SW 1271 (cell line): ENCODE data around the gene SNUPN.

Experiments
- DNase-seq, 2 experiments: peaks; one replicate each; lab custom pipeline; 2025; lab: John Stamatoyannopoulos, UW

SNUPN gene

DNA sequence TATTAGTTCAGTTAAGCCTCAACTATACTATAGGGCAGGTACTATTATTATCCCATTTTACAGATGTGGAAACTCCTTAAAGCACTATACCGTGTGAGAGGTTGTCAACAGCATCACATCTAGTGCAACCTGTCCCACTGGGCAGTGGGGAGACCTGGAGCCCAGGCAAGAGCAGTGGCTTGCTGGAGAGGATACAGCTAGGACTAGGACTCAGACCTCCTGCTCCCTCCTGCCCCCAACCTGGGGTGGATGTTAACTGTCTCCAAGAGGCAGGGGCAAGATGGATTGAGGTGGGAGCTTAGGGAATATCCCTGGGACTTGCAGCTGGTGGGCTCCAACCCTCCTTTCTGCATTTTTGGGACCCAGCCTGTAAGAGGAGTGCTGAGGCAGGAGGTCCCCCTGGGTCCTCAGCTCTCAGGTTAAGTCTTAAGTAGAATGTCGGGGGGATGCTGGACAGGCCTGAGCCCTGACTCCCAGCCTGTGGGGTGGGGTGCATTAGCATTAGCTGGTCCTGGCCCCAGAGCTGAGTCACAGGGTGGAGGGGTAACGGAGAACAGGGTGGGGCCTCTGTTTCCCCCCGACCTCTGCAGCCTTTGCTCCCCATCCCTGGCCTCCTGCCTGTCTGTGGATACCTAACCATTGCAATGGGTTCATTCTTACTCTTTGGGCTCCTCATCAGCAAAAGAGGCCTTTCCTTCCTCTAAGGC, 28.8 kb upstream of the SNUPN start:
- no peak for DNase-seq

DNA sequence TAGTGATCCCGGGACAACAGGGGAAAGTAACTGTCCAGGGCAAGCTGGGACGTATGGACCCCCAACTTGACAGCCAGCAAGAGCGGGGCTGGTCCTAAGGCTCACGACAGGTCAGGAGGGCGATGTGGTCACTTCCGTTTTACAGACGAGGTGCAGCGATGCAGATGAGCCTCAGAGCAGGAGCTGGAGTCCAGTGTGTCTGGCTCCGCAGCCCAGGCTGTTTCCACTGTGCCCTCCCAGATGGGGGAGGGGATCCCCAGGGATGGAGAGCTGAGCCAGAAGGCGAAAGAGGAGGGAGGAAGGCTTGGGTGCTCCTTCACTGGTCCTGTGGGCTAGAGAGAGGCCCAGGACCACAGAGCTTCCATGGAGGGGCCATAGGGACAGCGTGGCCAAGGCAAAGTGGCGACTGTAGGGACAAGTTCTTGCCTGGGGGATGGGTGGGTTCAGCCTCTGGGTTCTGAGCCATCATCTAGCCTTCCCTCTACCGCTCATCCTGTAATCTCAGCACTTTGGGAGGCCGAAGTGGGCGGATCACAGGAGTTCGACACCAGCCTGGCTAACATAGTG, 27.9 kb upstream of the SNUPN start:
- DNase-seq: no peak

DNA sequence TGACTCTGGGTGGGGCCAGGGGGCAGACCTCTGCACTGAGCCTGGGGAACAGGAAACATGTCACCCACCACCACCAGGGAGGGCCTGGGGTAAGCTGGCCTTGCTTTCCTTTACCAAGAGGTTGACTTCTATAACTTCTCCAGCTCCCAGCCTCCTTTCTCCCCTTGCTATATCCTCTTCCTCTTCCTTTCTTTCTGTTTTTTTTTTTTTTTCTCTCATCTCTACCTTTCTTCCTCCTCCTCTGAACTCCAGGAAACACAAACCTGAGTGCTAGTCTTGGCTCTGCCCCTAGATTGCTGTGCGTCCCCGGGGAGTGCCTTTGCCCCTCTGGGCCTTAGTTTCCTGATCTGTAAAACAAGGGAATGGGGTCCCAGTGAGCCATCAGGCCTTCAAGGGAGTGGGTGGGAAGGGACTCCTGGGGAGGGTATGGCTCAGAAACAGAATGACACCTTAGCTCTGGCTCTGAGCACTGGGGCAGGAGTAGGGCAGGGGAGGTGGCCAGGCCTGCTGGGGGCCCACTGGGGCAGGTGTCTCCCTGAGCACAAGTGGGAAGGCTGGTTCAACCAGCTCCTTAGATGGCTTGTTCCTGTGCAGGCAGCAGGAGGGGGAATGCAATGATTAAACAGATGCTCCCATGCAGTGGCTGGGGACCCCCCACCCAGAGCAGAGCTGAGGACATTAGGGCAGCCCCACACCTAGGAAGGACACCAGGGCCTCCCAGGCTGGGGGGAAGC, 26.5 kb upstream of the SNUPN start:
- DNase-seq: no peak

DNA sequence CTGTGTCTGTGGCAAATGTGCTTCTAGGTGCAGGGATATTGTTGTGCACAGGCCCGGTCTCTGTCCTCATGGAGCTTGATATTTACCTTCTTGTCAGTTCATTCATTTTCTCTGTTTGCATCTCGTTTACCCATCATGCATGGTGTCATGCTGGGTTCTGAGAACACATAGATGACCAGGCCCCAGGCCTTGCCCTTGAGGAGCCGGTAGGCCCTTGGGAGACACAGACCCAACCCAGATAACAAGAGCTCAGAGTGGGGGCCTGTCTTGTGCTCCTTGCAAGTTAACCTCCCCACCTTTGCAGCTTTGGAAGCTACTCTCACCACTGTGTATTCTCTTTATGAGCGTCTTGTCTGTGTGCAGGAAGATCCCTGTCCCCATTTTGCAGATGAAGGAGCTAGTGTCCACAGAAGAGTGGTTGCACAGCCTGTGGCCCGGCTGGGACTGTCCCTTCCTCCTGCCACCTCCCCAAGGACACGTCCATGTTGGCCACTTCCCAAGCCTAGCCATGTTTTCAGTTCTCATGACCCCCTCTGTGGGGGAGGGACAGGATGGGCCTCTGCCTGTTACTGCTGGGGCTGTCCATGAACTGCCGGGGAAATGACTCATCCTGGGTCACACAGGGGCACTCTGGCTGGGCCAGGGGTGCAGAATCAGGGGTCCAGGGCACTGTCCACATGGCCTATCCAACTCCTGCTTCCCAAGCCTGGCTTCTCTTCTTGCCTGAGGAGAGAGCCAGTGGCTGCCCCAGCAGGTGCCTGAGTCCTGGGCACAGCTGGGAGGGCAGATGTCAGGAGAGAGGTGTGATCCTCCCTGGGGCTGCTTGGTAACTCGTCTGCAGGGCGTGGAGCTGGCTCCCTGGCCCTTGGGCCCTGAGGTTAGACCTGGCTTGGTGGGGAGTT, 25.6 kb upstream of the SNUPN start:
- peak; percentile 36 to 56 for DNase-seq

DNA sequence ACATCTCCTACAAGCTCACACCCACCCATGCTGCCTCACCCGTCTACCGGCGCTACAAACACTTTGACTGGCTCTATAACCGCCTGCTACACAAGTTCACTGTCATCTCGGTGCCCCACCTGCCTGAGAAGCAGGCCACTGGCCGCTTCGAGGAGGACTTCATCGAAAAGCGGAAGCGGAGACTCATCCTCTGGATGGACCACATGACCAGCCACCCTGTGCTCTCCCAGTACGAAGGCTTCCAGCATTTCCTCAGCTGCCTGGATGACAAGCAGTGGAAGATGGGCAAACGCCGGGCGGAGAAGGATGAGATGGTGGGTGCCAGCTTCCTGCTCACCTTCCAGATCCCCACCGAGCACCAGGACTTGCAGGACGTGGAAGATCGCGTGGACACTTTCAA, 24.3 kb upstream of the SNUPN start:
- DNase-seq: no peak

DNA sequence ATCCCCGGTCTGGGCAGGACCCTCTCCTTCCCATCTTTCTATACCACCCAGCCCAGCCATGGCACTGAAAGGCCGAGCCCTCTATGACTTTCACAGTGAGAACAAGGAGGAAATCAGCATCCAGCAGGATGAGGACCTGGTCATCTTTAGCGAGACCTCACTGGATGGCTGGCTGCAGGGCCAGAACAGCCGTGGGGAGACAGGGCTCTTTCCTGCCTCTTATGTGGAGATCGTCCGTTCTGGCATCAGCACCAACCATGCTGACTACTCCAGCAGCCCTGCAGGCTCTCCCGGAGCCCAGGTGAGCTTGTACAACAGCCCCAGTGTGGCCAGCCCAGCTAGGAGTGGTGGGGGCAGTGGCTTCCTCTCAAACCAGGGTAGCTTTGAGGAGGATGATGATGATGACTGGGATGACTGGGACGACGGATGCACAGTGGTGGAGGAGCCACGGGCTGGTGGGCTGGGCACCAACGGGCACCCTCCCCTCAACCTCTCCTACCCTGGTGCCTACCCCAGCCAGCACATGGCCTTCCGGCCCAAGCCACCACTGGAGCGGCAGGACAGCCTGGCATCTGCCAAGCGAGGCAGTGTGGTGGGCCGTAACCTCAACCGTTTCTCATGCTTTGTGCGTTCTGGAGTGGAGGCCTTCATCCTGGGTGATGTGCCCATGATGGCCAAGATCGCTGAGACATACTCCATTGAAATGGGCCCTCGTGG, 23.7 kb upstream of the SNUPN start:
- no peak for DNase-seq

DNA sequence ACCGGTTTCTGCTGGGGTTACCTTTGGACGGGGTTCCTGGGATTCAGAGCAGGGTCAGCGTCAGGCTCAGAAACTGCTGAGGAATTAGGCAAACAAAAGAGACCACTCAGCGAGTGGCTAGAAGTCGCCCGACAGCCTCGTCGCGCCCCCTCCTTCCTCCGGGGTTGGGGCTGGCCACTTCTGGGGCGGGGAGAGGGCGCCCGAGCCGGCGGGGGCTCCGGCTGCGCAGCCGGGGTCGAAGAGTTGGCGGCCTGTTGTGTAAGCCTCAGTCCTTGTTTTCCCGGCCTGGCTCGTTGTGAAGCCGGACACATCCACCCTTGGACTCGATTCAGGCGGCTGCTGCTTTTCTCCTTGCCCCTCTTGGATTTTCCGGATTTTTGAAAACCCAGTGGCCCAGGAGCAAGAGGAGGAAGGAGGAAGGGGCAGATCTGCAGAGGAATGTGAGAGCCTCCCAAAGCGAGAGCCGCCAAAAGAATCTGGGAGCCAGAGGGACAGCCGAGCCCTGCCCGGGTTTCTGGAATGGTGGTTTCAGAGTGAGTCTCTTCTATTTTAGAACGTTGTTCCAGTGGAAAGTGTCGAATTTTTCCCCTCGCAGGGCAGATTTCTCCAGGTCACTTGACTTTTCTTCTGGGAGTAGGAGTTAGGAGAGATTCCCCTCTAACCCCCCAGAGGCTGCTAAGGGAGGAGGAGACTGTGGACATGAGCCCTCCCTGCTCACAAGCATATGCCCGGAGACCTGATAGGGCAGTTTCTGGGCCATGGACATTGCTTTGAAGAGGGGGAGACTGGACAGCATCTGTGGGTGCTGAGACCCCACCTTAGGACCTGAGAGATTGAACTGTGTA, 22.9 kb upstream of the SNUPN start:
- DNase-seq: no peak

DNA sequence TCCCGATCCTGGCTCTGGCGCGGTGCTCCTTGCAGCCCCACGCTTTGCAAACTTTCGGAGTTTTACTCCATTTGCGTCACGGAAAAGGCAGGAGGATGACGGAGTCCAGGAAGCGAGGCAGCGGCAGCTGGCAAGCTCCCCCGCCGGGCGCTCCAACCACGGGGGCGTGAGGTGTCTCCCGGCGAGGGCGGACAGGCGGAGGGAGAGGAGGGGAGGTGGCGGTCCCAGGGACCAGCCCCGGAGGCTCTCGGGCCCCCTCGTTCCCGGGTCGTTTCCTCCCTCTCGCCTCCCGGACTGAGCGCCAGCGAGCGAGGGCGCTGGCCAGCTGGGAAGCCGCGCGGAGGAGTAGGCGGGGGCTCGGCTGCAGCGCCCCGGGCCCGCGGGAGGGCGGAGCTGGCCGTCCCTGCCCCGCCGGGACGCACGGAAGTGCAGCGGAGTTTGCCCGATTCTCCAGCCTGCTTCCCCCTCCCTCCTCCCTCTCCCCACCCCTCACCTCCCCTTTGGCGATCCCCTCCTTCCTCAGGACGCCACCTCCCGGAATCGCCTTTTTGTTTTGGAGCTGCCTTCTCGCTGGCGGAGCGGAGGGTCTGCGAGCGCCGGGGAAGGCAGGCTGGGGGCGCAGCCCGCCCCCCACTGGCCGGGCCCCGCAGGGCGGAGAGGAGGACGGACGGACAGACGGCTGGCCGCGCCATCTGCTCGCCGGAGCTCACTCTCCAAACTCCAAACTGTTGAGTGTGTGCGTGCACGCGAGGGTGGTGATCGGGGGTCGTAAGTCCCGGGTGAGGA, 22.0 kb upstream of the SNUPN start, which contains the start of gene SNX33:
Gene SNX33 (plus strand): TSS at position 543 of the 786 bp plus-strand sequence. CDS start 1,191 bp downstream, outside the sequence.
- peak; percentile 67 to 72 for DNase-seq

DNA sequence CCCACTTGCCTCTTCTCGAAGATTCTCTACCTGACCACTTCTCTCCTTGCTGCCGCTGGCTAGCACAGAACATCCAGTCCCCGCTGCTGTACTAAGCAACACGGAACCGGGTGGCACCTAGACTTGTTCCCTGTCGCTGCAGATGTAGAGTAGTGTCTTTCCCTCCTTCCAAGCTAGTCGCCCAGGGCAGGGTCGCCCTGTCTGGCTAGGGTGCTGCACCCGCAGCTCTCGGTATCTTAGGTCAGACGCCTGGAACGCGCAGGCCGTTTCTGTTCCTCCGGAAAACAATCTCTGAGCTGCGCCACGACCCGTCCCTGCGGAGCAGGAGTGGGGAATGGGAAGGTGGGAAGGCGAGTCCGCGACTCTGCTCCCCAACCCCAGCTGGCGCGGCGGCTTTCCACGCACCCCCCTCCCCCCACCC, 21.4 kb upstream of the SNUPN start:
- no peak for DNase-seq

DNA sequence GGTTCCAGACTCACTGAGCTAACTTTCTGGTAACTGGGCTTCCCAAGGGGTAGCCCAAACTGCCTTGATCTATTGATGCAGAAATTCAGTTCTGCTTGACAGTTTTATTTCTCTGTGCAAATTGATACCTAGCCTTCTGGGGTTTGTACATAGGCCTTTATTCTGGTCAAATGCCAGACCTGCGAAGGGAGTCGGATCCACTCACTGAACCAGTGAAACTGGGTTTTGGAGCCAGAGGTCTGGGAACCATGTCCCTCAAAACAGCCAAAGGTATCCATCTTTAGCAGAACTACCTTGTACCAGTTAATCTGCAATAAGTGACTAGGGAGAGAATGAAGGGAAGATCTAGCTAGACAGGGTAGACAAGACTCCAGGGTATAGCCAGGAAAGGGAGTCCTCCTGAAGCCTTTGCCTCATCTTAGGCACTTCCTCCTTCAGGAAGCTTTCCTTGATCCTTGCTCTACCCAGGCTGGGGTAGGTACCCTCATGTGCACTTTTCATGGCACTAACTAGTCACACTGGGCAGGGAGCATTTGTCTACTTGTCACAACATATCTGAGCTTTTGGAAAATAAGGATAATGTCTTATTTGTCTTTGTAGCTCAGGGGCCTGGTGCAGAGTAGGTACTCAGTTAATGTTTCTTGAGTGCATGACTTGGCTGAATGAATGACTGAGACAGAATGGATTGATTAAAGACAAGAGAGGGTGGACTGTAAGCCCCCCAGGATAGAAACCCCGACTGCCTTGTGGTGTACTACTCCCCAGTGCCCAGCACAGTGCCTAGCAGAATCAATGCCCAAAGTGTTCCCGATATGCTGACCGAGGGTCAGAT, 20.8 kb upstream of the SNUPN start:
- DNase-seq: no peak

DNA sequence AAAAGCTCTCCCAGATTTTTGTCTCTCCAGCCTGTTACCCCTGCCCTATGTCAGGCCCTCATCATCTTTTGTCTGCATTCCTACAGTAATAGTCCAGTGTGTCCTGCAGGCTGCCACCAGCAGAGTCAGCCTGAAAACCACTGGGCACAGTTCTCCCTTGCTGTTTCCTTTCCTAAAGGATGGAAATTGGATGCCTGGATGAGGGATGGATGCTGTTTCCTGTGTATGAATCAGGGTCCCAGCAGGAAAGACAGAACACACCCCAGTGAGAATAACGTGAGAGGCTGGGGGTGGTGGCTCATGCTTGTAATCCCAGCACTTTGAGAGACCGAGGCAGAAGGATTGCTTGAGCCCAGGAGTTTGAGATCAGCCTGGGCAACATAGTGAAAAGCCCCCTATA, 18.9 kb upstream of the SNUPN start:
- DNase-seq: no peak

DNA sequence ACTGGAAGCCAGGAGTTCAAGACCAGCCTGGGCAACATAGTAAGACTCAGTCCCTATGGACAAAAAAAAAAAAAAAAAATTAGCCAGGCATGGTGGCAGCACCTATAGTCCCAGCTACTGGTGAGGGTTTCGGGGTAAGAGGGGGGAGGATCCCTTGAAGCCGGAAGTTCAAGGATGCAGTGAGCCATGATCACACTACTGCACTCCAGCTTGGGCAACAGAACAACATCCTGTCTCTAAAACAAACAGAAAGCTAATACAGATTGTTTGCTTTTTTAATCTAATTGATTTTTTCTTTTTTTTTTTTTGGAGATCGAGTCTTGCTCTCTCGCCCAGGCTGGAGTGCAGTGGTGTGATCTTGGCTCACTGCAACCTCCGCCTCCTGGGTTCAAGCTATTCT, 16.1 kb upstream of the SNUPN start:
- no peak for DNase-seq

DNA sequence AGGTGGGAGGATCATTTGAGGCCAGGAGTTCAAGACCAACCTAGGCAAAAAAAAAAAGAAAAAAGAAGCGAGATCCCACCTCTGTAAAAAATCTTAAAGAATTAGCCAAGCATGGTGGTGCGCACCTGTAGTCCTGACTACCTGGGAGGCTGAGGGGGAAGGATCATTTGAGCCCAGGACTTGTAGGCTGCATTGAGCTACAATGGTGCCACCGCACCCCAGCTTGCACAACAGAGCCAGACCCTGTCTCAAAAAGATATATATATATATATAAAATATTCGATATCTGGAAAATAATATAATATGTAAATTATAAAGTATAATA, 15.6 kb upstream of the SNUPN start:
- no peak for DNase-seq

DNA sequence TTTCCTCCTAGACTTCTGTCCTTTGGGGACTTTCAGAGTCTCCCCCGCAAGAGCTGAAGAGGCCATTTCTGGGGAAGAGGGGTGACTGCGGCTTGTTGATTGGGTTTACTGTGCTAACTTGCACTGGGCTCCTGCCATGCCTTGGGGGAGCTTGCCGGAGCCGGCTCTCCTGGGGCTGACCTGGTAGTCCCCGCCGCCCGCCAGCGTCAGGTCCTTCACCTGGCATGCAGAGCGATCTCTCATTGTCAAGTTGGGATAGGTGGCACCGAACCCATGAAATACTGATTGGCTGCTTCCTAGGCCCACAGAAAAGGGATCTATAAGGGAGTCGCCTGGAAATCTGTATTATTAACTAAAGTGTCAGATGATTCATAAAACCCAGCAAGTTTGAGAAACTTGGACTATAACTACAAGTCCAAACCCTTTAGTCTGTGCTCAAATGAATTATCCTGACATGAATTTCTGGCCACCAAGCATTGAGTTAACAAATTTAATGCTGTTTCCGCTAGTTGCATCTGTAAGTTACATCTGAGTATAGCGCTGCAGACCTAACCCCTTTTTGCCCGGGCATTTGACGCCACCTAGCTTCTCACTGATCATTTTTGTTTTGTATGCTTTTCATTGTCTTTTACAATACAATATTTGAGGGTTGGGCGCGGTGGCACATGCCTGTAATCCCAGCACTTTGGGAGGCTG, 15.1 kb upstream of the SNUPN start:
- peak; percentile 58 to 86 for DNase-seq

DNA sequence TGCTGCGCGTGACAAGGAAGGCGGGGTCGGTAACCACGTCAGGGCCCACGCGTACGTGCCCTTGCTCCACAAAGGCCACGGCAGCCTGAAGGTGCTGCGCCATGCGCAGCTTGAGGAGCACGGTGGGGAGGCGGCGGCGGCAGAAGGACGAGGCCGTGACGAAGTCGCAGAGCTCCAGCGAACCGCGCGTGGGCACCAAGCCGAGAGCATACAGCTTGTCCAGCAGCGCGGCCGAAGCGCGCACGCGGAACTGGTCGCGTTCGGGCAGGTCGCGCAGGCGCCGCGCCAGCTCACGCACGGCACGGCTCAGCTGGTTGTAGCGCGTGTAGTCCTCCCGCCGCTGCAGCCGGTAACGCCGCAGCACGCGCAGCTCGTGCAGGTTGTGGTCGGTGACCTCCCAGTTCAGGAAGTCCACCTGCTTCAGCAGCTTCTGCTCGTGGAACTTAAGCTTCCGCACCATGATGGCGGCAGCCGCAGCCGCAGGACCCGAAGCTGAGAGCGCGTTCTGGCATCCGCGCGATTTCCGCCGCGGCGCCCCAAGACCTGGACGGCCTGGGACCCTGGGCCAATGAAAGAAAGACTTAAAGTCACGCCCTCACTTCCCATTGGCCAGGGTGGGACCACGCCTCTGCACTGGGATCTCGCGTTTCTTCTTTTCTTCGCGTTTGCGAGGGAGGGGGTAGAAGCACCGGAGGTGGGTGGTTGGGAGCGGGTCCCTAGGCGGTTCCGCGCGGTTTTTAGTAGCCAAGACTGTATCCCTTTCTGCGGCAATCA, 14.4 kb upstream of the SNUPN start, which contains the start of gene IMP3:
Gene IMP3 (minus strand): TSS at position 516 of the 774 bp plus-strand sequence. CDS start 56 bp downstream, at position 460.
- peak; percentile 98 to 99 for DNase-seq

DNA sequence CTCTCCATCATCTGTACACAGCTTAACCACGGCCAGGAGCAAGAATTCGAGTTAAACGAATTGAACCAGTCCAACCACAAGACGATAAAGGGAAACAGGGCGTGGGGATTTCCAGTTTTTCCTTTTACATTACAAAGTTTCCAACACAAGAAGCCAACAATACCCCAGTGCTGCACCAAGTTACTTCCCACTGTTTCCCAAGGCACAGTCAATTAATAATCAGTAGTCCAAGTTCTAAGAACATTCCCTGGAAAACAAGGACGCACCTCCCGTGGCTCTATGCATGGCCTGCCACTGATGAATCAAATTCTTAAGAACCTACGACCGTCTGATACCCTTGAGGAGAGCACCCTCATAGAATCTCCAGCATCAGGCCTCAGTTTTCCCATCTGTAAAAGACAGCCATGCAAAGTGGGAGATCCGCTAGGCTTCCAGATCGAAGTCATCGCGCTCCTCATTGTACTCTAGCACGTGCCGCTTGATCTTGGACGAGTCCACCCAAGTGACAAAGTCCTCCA, 13.7 kb upstream of the SNUPN start:
- DNase-seq: peak in 1 of 2 experiments; percentile 67
